Measurements from ENCODE around the gene CYP4F22.

GRCh38 chr19:15479391-15480345 is 28.7 kb upstream of the CYP4F22 start, which contains the start of gene PGLYRP2:
- TF ChIP-seq TAF1 (IDR thresholded peaks at IDR 0.05; ENCODE audit: borderline replicate concordance, insufficient read depth, low read length) (no peak), POLR2AphosphoS5 (IDR thresholded peaks at IDR 0.05; ENCODE audit: low read depth, low read length) (no peak), REST (IDR thresholded peaks at IDR 0.05; ENCODE audit: insufficient read depth in 1 of 2, low read depth in 2 of 2, low read length in 2 of 2) (no peak)

Data from PFSK-1 (cell line).